ENCODE data around the gene KITLG. TPM values are rescaled to one million over a fixed set of nuclear protein-coding genes. Genes with fewer than 3 reads are reported as not detected.

KITLG gene
- total RNA-seq, 2 donors from 2014 or later, result 4.4 to 4.9 TPM

DNA sequence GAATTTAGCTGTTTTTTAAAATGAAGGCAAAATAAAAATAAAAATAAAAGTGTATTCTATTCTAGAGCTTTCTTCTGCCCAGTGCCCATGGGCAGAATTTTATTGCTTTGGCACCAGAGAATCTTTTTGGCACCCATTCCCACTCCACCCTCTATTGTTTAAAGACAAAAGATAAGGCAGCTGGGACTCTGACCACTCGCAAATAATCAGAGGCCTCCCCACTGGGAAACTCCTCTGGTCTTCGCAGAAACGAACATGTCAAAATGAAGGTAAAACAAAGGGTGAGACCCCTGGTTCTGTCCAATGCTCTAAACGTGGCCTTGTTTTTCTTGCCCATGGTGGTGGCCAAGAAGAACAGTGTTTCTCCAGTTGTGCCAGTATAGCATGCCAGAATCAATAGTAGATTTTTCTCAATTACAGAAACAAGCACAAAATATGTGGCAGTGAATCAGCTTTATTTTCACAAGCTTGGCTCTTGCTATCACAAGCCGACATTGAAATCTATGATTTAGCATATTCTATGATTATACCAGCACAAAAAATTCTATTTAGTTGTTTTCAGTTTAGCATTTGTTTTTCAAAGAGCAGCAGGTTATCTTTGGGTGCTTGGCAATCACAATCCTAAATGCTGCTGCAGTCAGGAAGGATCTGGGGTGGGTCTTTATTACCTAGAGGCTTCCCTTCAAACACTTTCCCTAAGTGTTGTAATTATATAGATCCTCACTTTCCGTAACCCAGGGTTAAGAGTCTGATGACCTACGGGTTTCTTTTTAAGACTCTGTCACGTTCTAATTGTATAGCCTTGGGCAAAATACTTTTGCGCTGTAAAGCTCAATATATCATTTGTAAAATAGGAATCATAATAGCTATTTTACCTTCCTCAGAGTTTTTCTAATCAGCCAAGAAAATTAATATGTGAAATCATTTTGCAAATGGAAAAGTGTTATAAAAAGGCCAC is 50.5 kb downstream of the KITLG start:
- peak overlapping the region in 2 of 4 donors; percentile 2 to 45 for H3K27ac ChIP-seq
- H3K9me3 ChIP-seq, result no peaks in the 10 kb centered on the region
- H3K36me3 ChIP-seq (replicated peaks in 1 of 2; ENCODE audit: insufficient read depth in 1 of 2, low read depth in 2 of 2), result no peaks in the 10 kb centered on the region
- intact Hi-C loops (cut with DNase I), result no loop called here
- peaks cover 17% of the 10 kb centered on the region for H3K4me1 ChIP-seq
- no peaks in the 10 kb centered on the region for H3K27me3 ChIP-seq
- 27 to 31% methylated on average over 9 of the region's 9 CpGs for WGBS, 2 donors
- DNase-seq (peak in 2 of 4 donors; percentile 7 to 12), ATAC-seq (peak; percentile 87)
- TF ChIP-seq, protein P1, sequence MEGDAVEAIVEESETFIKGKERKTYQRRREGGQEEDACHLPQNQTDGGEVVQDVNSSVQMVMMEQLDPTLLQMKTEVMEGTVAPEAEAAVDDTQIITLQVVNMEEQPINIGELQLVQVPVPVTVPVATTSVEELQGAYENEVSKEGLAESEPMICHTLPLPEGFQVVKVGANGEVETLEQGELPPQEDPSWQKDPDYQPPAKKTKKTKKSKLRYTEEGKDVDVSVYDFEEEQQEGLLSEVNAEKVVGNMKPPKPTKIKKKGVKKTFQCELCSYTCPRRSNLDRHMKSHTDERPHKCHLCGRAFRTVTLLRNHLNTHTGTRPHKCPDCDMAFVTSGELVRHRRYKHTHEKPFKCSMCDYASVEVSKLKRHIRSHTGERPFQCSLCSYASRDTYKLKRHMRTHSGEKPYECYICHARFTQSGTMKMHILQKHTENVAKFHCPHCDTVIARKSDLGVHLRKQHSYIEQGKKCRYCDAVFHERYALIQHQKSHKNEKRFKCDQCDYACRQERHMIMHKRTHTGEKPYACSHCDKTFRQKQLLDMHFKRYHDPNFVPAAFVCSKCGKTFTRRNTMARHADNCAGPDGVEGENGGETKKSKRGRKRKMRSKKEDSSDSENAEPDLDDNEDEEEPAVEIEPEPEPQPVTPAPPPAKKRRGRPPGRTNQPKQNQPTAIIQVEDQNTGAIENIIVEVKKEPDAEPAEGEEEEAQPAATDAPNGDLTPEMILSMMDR (IDR thresholded peaks at IDR 0.05), result no peak
- no peak for TF ChIP-seq POLR2A (IDR thresholded peaks at IDR 0.05)
- H3K4me3 ChIP-seq, result no peak overlapping the region

GRCh38 chr12:88522961-88523360 is 57.3 kb downstream of the KITLG start:
- DNase-seq (no peak), ATAC-seq (no peak)
- TF ChIP-seq, protein P1 (IDR thresholded peaks at IDR 0.05), result no peak
- TF ChIP-seq POLR2A (IDR thresholded peaks at IDR 0.05), result no peak
- 87 to 96% methylated on average over 7 of the region's 7 CpGs for WGBS, 2 donors
- no peaks in the 10 kb centered on the region for H3K9me3 ChIP-seq
- peaks cover 17% of the 10 kb centered on the region for H3K4me1 ChIP-seq
- H3K36me3 ChIP-seq (replicated peaks in 1 of 2; ENCODE audit: insufficient read depth in 1 of 2, low read depth in 2 of 2), result no peaks in the 10 kb centered on the region
- H3K27ac ChIP-seq, result no peak overlapping the region
- intact Hi-C loops (cut with DNase I), result no loop called here
- H3K4me3 ChIP-seq, result no peak overlapping the region
- H3K27me3 ChIP-seq, result no peaks in the 10 kb centered on the region

GRCh38 chr12:88520436-88520820 is 59.8 kb downstream of the KITLG start:
- intact Hi-C loops (cut with DNase I), result no loop called here
- Histone ChIP-seq H3K9me3 (no peaks in the 10 kb centered on the region), H3K4me3 (no peak overlapping the region), H3K27me3 (no peaks in the 10 kb centered on the region), H3K4me1 (peaks cover 17% of the 10 kb centered on the region), H3K36me3 (replicated peaks in 1 of 2; ENCODE audit: insufficient read depth in 1 of 2, low read depth in 2 of 2) (no peaks in the 10 kb centered on the region), H3K27ac (no peak overlapping the region)
- no peak for ATAC-seq
- DNase-seq, result no peak
- no peak for TF ChIP-seq POLR2A (IDR thresholded peaks at IDR 0.05)
- TF ChIP-seq, protein P1 (IDR thresholded peaks at IDR 0.05), result no peak
- 43 to 63% methylated on average over 2 of the region's 2 CpGs for WGBS, 2 donors

GRCh38 chr12:88519802-88520435 is 60.4 kb downstream of the KITLG start:
- H3K27me3 ChIP-seq, result no peaks in the 10 kb centered on the region
- peaks cover 17% of the 10 kb centered on the region for H3K4me1 ChIP-seq
- H3K9me3 ChIP-seq, result no peaks in the 10 kb centered on the region
- no peak overlapping the region for H3K4me3 ChIP-seq
- intact Hi-C loops (cut with DNase I), result no loop called here
- no peak overlapping the region for H3K27ac ChIP-seq
- no peaks in the 10 kb centered on the region for H3K36me3 ChIP-seq (replicated peaks in 1 of 2; ENCODE audit: insufficient read depth in 1 of 2, low read depth in 2 of 2)
- peak; percentile 24 for ATAC-seq
- WGBS, 2 donors, result 48 to 58% methylated on average over 3 of the region's 3 CpGs
- DNase-seq, result no peak
- TF ChIP-seq POLR2A (IDR thresholded peaks at IDR 0.05), result no peak
- TF ChIP-seq, protein P1 (IDR thresholded peaks at IDR 0.05), result no peak
